ENCODE data around the gene CEP170B.
"Not testable (repeated sequence)": the region's sequence is repeated elsewhere in the genome, so short reads cannot be mapped to it uniquely, and the experiment has no call there.

The CEP170B gene

GRCh38 chr14:104830781-104831180 lies 34.3 kb upstream of the CEP170B start (continued):
- no peak for TF ChIP-seq POU6F1 (CRISPR knock-in tag; IDR thresholded peaks at IDR 0.05; ENCODE audit: borderline replicate concordance, low read depth)
- TF ChIP-seq CSDC2 (CRISPR knock-in tag; IDR thresholded peaks at IDR 0.05) = no peak
- TF ChIP-seq SNAI2 (CRISPR knock-in tag; IDR thresholded peaks at IDR 0.05) = no peak
- TF ChIP-seq ZFP3 (CRISPR knock-in tag; IDR thresholded peaks at IDR 0.05) = no peak
- no peak for TF ChIP-seq ISL1 (CRISPR knock-in tag; IDR thresholded peaks at IDR 0.05)

GRCh38 chr14:104836171-104836935 lies 28.7 kb upstream of the CEP170B start:
- ATAC-seq = not testable (repeated sequence)

- no peak for ATAC-seq
- TF ChIP-seq ZC3H10 (CRISPR knock-in tag; IDR thresholded peaks at IDR 0.05) (no peak), CREB5 (CRISPR knock-in tag; IDR thresholded peaks at IDR 0.05; ENCODE audit: low read depth) (no peak), RARB (CRISPR knock-in tag; IDR thresholded peaks at IDR 0.05) (no peak), ZFP3 (CRISPR knock-in tag; IDR thresholded peaks at IDR 0.05) (no peak), PATZ1 (CRISPR knock-in tag; IDR thresholded peaks at IDR 0.05; ENCODE audit: borderline replicate concordance) (no peak), SNAI2 (CRISPR knock-in tag; IDR thresholded peaks at IDR 0.05) (no peak), ZNF8 (CRISPR knock-in tag; IDR thresholded peaks at IDR 0.05) (no peak), CSDC2 (CRISPR knock-in tag; IDR thresholded peaks at IDR 0.05) (no peak)
These were observed 23.3 kb upstream of the CEP170B start for GRCh38 chr14:104841730-104842129.

- ATAC-seq = no peak
These were observed 22.1 kb upstream of the CEP170B start for GRCh38 chr14:104843006-104843405.

GRCh38 chr14:104843442-104844305 lies 21.4 kb upstream of the CEP170B start:
- peak; percentile 58 for ATAC-seq
- TF ChIP-seq ZNF70 (CRISPR knock-in tag; IDR thresholded peaks at IDR 0.05) (no peak), ZNF565 (CRISPR knock-in tag; conservative IDR thresholded peaks at IDR 0.05; ENCODE audit: low read depth) (no peak), CREB5 (CRISPR knock-in tag; IDR thresholded peaks at IDR 0.05; ENCODE audit: low read depth) (no peak), CSRNP3 (CRISPR knock-in tag; IDR thresholded peaks at IDR 0.05) (no peak), GLIS3 (CRISPR knock-in tag; IDR thresholded peaks at IDR 0.05) (no peak), BACH2 (CRISPR knock-in tag; IDR thresholded peaks at IDR 0.05; ENCODE audit: borderline replicate concordance) (no peak)

More at GRCh38 chr14:104843006-104843405, 22.1 kb upstream of the CEP170B start:
- TF ChIP-seq POU6F1 (CRISPR knock-in tag; IDR thresholded peaks at IDR 0.05; ENCODE audit: borderline replicate concordance, low read depth) = no peak

Measured in SK-N-SH treated with all-trans-retinoic acid at 6 μM for 48 hours (cell line).